ENCODE data around the gene PHLDB1.

DNA sequence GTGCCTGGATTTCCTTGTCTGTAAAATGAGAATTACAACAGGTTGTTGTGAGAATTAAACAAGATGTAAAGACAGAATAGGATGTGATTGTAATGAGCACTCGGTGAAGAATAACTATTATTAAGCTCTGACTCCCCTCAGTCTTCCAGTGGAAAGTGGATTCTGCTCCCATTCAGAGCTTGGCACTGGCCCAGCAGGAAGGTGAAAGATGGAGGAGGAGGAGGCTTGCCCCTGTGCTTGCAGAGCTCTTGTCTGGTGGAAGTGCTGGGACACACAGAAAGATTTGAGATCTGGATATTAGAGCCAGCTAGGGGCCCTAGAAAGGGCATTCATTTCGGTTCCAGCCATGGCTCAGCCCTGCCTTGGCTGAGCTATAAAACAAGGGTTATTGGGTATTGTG is 28.2 kb downstream of the PHLDB1 start:
- TF ChIP-seq, protein P1, sequence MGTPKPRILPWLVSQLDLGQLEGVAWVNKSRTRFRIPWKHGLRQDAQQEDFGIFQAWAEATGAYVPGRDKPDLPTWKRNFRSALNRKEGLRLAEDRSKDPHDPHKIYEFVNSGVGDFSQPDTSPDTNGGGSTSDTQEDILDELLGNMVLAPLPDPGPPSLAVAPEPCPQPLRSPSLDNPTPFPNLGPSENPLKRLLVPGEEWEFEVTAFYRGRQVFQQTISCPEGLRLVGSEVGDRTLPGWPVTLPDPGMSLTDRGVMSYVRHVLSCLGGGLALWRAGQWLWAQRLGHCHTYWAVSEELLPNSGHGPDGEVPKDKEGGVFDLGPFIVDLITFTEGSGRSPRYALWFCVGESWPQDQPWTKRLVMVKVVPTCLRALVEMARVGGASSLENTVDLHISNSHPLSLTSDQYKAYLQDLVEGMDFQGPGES (IDR thresholded peaks at IDR 0.05; ENCODE audit: low read depth, low read length), result no peak
- TF ChIP-seq, protein P2, sequence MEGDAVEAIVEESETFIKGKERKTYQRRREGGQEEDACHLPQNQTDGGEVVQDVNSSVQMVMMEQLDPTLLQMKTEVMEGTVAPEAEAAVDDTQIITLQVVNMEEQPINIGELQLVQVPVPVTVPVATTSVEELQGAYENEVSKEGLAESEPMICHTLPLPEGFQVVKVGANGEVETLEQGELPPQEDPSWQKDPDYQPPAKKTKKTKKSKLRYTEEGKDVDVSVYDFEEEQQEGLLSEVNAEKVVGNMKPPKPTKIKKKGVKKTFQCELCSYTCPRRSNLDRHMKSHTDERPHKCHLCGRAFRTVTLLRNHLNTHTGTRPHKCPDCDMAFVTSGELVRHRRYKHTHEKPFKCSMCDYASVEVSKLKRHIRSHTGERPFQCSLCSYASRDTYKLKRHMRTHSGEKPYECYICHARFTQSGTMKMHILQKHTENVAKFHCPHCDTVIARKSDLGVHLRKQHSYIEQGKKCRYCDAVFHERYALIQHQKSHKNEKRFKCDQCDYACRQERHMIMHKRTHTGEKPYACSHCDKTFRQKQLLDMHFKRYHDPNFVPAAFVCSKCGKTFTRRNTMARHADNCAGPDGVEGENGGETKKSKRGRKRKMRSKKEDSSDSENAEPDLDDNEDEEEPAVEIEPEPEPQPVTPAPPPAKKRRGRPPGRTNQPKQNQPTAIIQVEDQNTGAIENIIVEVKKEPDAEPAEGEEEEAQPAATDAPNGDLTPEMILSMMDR (IDR thresholded peaks at IDR 0.05), result no peak
- TF ChIP-seq RCOR1 (IDR thresholded peaks at IDR 0.05; ENCODE audit: low read length) (no peak), RFX5 (IDR thresholded peaks at IDR 0.05; ENCODE audit: low read length) (no peak), EP300 (IDR thresholded peaks at IDR 0.05; ENCODE audit: borderline replicate concordance in 1 of 2, low read depth in 1 of 2, low read length in 1 of 2) (no peak), RAD21 (IDR thresholded peaks at IDR 0.05; ENCODE audit: low read length) (no peak), FOXM1 (IDR thresholded peaks at IDR 0.05; ENCODE audit: low read depth) (no peak), POLR2AphosphoS5 (IDR thresholded peaks at IDR 0.05; ENCODE audit: low read depth, low read length) (no peak), CHD2 (IDR thresholded peaks at IDR 0.05; ENCODE audit: low read length, partially characterized antibody) (no peak), FOXJ3 (CRISPR knock-in tag; IDR thresholded peaks at IDR 0.05) (no peak)
- TF ChIP-seq, protein P3, sequence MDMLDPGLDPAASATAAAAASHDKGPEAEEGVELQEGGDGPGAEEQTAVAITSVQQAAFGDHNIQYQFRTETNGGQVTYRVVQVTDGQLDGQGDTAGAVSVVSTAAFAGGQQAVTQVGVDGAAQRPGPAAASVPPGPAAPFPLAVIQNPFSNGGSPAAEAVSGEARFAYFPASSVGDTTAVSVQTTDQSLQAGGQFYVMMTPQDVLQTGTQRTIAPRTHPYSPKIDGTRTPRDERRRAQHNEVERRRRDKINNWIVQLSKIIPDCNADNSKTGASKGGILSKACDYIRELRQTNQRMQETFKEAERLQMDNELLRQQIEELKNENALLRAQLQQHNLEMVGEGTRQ (IDR thresholded peaks at IDR 0.05; ENCODE audit: borderline replicate concordance, low read depth, low read length), result no peak
- TF ChIP-seq, protein P4, sequence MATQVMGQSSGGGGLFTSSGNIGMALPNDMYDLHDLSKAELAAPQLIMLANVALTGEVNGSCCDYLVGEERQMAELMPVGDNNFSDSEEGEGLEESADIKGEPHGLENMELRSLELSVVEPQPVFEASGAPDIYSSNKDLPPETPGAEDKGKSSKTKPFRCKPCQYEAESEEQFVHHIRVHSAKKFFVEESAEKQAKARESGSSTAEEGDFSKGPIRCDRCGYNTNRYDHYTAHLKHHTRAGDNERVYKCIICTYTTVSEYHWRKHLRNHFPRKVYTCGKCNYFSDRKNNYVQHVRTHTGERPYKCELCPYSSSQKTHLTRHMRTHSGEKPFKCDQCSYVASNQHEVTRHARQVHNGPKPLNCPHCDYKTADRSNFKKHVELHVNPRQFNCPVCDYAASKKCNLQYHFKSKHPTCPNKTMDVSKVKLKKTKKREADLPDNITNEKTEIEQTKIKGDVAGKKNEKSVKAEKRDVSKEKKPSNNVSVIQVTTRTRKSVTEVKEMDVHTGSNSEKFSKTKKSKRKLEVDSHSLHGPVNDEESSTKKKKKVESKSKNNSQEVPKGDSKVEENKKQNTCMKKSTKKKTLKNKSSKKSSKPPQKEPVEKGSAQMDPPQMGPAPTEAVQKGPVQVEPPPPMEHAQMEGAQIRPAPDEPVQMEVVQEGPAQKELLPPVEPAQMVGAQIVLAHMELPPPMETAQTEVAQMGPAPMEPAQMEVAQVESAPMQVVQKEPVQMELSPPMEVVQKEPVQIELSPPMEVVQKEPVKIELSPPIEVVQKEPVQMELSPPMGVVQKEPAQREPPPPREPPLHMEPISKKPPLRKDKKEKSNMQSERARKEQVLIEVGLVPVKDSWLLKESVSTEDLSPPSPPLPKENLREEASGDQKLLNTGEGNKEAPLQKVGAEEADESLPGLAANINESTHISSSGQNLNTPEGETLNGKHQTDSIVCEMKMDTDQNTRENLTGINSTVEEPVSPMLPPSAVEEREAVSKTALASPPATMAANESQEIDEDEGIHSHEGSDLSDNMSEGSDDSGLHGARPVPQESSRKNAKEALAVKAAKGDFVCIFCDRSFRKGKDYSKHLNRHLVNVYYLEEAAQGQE (IDR thresholded peaks at IDR 0.05; ENCODE audit: low read depth, low read length), result no peak

Measured in SK-N-SH (cell line).